H1 (cell line): ENCODE results near the gene GALNT17. TPM values are rescaled to one million over a fixed set of nuclear protein-coding genes. Genes with fewer than 3 reads are reported as not detected.

Source experiments
- RAD21 ChIP-seq, 2 experiments: IDR thresholded peaks in 1 of 2; conservative IDR thresholded peaks in 1 of 2; 2 replicates each; pipeline ENCODE4 v1.6.1; 2011; ENCODE audit warnings: low read depth in 2 of 2, low read length in 2 of 2, improper control_type of control experiment in 1 of 2, inconsistent platforms in 1 of 2, mild to moderate bottlenecking in 1 of 2, moderate library complexity in 1 of 2
- polyA plus RNA-seq, 7 experiments: library from polyadenylated mRNA; depleted of rRNA in 3 of 7; stranded (reverse) in 5 of 7; unstranded in 2 of 7; fragments of >200 nt in 5 of 7; fragments of 200-250 nt in 2 of 7; gene quantifications; 1 replicate in 5 of 7; 2 replicates in 1 of 7; 4 replicates in 1 of 7; pipeline versions ENCODE4 v1.2.1 to v1.2.3, GENCODE V29; 2011 to 2013; ENCODE audit warnings: missing spikeins in 2 of 7, mixed read lengths in 2 of 7
- total RNA-seq: library from RNA; stranded (reverse); fragmentation: NEBNext Ultra II Directional; extraction: Animal tissue kit (Norgen Biotek cat#: 25700); gene quantifications from 2 replicates; pipeline ENCODE4 v1.2.1, GENCODE V29; 2021
- TF ChIP-seq, protein P1 (sequence below): IDR thresholded peaks from 2 replicates; pipeline ENCODE4 v1.6.1; 2011; ENCODE audit warnings: low read length, improper control_type of control experiment

The GALNT17 gene
- total and polyA plus RNA-seq, 2 of the 8 experiments (the other 6 are each of a cell fraction or from before 2014, with no cell fraction given) = 37.7 to 47.0 TPM

DNA sequence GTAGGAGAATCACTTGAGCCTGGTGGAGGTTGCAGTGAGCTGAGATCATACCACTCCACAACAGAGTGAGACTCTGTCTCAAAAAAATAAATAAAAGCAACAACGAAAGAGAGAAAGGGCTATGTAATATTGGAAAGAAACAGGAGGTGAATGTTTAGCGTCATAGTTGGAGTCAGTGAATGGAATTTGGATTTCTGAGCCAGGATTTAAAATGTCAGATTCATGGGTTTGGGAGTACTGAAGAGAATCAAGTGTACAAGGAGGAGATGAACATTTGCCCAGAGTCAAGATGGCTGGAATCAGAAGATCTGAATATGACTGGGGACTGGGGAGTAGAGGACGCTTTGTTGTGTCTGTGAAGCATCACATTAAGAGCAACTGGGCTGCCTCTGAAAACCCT lies 366.4 kb downstream of the GALNT17 start (continued):
- no peak for TF ChIP-seq RAD21 (IDR thresholded peaks at IDR 0.05 in 1 of 2, conservative IDR thresholded peaks at IDR 0.05 in 1 of 2; ENCODE audit: low read depth in 2 of 2, low read length in 2 of 2)
- TF ChIP-seq, protein P1, sequence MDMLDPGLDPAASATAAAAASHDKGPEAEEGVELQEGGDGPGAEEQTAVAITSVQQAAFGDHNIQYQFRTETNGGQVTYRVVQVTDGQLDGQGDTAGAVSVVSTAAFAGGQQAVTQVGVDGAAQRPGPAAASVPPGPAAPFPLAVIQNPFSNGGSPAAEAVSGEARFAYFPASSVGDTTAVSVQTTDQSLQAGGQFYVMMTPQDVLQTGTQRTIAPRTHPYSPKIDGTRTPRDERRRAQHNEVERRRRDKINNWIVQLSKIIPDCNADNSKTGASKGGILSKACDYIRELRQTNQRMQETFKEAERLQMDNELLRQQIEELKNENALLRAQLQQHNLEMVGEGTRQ = no peak
